ENCODE results near the gene IFITM1. TPM values are rescaled to one million over a fixed set of nuclear protein-coding genes. Genes with fewer than 3 reads are reported as not detected.

The IFITM1 gene
- total RNA-seq (2014; rRNA removed; shearing (Covaris generic)): 1,883 and 3,156 TPM in 2 replicates

DNA sequence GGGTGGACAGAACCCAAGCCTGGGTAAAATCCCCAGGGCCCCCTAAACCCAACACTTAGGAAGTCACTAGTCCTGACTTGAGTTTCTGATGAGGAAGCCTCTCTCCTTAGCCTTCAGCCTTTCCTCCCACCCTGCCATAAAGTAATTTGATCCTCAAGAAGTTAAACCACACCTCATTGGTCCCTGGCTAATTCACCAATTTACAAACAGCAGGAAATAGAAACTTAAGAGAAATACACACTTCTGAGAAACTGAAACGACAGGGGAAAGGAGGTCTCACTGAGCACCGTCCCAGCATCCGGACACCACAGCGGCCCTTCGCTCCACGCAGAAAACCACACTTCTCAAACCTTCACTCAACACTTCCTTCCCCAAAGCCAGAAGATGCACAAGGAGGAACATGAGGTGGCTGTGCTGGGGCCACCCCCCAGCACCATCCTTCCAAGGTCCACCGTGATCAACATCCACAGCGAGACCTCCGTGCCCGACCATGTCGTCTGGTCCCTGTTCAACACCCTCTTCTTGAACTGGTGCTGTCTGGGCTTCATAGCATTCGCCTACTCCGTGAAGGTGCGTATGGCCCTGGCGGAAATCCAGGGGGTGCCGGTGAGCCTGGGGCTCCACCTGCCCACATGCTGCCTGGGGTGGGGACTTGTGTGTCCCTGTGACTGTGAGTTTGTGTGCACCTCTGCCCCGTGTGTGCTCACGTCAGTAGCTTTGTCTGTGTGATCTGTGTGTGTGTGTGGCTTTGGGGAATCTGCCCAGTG lies at the start of gene IFITM1:
IFITM1 (plus strand) TSS at position 254 of the 767 bp plus-strand sequence; CDS start at position 385, 131 bp downstream.
- peak; percentile 93 for DNase-seq (ENCODE audit: low read depth)

DNA sequence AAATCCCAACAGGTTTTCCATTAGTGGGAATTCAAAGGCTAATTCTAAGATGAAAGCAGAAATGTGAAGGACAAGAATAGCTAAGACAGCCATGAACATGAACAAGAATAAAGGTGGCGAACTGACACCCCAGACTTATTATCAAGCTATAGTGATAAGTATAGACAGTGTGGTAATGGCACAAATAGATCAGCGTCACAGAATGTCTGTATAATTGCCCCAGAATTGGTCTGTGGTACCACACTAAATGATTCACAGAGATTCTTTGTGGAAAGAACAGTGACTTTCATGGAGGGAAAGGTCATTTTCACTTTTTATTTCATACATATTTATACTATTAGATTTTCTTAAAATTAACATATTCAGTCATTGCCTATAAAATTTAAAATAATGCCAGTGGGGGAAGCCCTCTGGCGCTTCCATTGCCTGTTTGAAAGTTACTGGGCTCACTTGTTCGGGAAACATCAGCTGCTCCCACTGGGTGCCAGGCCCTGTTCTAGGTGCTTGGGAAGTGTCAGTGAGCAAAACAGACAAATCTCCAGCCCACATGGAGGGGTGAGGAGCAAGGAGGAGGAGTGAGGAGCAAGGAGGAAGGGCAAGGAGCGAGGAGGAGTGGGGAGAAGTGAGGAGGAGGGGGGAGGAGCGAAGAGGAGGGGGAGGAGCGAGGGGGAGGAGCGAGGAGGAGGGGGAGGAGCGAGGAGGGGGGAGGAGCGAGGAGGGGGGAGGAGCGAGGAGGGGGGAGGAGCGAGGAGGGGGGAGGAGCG lies 47.0 kb upstream of the IFITM1 start:
- DNase-seq (ENCODE audit: low read depth): no peak

DNA sequence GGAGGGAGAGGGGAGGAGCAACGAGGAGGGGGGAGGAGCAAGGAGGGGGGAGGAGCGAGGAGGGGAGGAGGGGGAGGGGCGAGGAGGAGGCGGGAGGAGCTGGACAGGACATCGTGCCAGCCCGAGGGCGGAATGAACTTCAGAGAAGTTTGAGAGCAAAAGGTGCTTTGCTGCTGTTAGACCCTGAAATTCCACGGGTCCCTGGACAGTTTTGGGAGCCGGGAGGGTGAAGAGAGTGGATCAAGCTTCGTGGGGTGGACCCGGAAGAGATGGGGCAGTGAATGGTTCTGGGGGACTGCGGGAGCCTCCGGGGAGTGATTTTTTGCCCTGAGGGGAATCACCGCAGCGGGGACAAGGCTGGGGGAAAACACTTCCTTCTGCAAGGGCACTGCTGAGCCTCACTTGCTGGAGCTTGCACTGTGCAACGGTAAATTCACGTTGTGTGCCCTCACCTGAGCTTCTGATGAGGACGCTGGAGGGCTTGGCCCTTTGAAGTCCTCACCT lies 46.3 kb upstream of the IFITM1 start:
- DNase-seq (ENCODE audit: low read depth): no peak

DNA sequence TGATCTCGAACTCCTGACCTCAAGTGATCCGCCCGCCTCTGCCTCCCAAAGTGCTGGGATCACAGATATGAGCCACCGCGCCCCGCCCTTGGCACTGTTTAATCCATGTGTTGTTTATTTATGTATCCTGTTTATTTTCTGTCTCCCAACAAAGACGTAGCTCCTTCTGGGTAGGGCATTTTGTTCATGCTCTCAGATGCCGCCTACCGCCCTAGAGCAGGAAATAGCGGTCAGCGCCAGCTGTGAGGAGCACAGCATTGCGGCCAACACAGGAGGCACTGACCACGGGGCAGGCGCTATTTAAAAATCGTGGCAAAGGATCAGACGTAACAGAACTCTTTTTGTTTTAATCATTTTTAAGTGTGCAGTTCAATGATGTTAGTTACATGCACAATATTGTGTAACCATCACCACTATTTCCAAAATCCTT lies 45.1 kb upstream of the IFITM1 start:
- DNase-seq (ENCODE audit: low read depth): peak; percentile 24

- DNase-seq (ENCODE audit: low read depth): no peak
Measured at GRCh38 chr11:269146-269890, 44.5 kb upstream of the IFITM1 start.

GRCh38 chr11:270451-271318 lies 43.2 kb upstream of the IFITM1 start:
- no peak for DNase-seq (ENCODE audit: low read depth)

DNA sequence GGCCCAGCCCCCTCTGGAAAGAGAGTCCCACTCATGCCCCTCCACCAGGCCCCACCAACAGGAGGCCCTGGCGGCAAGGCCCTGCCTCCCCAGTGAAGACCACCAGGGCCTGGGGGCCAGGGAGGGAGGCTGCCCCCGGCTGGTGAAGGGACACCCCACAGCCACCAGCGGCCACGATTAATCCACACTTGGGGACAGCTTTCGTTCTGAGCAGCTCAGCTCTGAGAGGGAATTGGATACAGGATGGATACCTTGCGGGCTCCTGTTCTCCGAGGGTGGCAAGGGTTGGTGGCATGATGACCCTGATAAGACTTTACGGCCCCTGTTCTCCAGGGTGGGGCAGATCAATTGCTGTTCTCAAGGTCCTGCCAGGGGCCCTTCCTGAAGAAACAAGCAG lies 42.5 kb upstream of the IFITM1 start:
- no peak for DNase-seq (ENCODE audit: low read depth)

DNA sequence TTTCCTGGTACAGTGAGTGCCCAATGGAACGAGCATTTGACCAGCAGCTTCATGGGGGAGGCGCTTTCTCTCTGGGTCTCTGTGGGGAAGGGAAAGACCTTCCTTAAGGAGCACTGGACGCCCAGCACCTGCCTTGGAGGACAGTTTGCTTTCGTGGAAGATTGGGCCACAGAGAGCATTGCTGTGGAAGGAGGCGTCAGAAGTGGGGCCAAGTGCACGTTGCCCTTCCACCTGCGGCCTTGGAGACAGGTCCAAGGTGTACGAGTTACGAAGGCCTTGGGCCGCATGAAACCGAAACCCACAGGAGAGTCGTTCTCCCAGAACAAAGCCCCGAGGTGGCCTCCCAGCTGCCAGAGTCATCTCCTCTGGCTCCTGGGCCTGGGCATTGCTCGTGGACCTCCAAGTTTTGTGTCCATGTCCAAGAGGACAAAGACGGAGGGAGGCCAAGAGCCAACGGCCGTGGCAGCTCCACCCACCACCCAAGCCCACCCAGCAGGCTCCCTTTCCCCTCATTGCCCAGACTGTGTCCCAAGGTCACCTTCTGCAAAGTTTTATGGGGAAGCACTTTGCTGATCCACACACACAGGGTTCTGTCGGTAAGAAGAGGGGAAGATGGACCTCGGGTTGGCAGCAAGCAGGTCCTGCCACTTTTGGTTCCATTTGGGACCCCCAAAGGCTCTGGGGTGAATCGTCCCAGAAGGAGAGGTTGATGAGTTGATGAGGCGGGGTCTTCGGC lies 41.5 kb upstream of the IFITM1 start:
- DNase-seq (ENCODE audit: low read depth): no peak

DNA sequence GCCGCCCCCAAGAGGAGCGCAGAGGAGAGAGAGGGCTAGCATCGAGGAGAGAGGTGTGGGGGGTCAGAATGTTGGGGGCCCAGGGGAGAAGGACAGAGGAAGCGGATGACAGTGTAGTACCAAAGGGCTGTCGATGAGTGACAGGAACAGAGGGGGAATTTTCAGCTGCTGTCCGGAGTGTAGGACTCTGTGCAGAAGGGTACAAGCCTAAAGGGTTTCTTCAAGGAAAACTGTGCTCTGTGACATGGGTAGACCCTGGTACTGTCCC lies 41.0 kb upstream of the IFITM1 start:
- no peak for DNase-seq (ENCODE audit: low read depth)

- no peak for DNase-seq (ENCODE audit: low read depth)
Measured at GRCh38 chr11:276219-276618, 37.6 kb upstream of the IFITM1 start.

DNA sequence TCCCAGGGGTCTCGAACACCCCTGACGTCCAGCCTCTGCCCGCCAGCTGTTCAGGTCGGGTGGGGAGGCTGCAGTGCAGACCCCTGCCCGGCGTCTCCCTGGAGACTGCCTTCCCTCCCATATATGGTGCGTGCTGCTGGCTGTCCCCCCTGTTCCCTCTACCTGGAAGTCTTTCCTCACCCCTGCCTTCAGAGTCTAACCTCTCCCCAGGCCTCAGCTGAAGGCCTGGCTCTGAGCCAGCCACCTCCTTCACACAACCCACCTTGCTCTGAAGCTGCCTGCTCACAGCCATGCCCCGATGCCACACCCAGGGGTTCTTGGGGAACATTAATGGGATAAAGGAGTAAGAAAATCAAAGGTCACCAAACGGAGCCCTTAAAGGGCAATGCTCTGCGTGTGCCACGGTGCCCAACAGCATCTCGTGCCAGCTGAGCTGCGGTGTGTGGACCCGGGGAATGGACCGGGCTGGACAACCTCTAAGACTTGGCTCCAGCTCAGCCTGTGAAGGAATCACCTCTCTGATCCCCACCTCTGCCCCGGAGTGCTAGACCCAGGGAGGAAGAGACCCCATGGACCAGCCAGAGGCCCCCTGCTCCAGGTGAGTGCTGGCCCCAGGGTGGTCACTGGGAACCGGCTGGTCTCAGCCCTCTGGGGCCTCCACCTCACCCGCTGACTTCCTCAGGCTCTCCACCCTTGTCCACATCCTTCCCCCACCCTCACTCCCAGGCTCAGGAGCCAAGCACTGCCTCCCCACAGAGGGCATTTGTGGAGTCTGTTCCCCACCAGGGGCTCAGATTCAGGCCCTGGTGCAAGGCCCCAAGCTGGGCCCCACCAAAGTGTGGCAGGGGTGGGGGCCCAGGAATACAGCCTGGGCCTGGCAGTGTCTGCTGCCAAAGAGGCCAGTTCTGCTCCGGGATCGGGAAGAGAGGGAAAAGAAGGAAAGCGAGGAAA lies 35.6 kb upstream of the IFITM1 start, which contains the start of gene NLRP6:
NLRP6 (plus strand) TSS at position 407 of the 951 bp plus-strand sequence; CDS start at position 570, 163 bp downstream.
- DNase-seq (ENCODE audit: low read depth): no peak

GRCh38 chr11:279040-279965 lies 34.5 kb upstream of the IFITM1 start:
- no peak for DNase-seq (ENCODE audit: low read depth)

DNA sequence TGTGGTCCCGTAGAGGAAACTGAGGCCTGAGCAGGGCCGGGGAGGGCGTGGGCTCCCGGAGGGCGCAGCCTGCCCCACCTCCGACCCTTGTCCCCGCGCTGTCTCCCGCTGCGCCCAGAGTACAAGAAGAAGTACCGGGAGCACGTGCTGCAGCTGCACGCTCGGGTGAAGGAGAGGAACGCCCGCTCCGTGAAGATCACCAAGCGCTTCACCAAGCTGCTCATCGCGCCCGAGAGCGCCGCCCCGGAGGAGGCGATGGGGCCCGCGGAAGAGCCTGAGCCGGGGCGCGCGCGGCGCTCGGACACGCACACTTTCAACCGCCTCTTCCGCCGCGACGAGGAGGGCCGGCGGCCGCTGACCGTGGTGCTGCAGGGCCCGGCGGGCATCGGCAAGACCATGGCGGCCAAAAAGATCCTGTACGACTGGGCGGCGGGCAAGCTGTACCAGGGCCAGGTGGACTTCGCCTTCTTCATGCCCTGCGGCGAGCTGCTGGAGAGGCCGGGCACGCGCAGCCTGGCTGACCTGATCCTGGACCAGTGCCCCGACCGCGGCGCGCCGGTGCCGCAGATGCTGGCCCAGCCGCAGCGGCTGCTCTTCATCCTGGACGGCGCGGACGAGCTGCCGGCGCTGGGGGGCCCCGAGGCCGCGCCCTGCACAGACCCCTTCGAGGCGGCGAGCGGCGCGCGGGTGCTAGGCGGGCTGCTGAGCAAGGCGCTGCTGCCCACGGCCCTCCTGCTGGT lies 33.7 kb upstream of the IFITM1 start:
- no peak for DNase-seq (ENCODE audit: low read depth)

DNA sequence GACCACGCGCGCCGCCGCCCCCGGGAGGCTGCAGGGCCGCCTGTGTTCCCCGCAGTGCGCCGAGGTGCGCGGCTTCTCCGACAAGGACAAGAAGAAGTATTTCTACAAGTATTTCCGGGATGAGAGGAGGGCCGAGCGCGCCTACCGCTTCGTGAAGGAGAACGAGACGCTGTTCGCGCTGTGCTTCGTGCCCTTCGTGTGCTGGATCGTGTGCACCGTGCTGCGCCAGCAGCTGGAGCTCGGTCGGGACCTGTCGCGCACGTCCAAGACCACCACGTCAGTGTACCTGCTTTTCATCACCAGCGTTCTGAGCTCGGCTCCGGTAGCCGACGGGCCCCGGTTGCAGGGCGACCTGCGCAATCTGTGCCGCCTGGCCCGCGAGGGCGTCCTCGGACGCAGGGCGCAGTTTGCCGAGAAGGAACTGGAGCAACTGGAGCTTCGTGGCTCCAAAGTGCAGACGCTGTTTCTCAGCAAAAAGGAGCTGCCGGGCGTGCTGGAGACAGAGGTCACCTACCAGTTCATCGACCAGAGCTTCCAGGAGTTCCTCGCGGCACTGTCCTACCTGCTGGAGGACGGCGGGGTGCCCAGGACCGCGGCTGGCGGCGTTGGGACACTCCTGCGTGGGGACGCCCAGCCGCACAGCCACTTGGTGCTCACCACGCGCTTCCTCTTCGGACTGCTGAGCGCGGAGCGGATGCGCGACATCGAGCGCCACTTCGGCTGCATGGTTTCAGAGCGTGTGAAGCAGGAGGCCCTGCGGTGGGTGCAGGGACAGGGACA lies 32.9 kb upstream of the IFITM1 start:
- DNase-seq (ENCODE audit: low read depth): no peak

DNA sequence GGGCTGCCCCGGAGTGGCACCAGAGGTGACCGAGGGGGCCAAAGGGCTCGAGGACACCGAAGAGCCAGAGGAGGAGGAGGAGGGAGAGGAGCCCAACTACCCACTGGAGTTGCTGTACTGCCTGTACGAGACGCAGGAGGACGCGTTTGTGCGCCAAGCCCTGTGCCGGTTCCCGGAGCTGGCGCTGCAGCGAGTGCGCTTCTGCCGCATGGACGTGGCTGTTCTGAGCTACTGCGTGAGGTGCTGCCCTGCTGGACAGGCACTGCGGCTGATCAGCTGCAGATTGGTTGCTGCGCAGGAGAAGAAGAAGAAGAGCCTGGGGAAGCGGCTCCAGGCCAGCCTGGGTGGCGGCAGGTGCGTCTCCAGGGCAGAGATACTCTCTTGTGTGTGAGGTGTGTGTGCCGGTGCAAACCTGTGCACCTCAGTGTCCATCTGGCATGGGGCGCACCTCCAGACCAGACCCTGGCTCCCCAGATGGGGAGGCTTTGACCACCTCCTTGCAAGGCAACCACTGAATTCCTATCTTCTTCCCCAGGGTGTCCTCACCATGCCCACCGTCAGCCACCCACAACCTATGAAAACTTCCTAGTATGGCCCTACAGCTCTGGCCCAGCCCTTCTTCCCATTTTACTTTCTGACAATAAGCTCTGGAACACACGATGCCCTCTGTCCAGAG lies 32.2 kb upstream of the IFITM1 start:
- no peak for DNase-seq (ENCODE audit: low read depth)

- no peak for DNase-seq (ENCODE audit: low read depth)
Measured at GRCh38 chr11:282171-282570, 31.7 kb upstream of the IFITM1 start.
